ENCODE results near the gene FAM168A. TPM values are rescaled to one million over a fixed set of nuclear protein-coding genes. Genes with fewer than 3 reads are reported as not detected.

The FAM168A gene
- total RNA-seq, 1 donor from 2014 or later, result 31.0 TPM

- DNase-seq (no peak), ATAC-seq (no peak)
- H3K4me1 ChIP-seq, result no peaks in the 10 kb centered on the region
- no peaks in the 10 kb centered on the region for H3K27me3 ChIP-seq (ENCODE audit: low read depth)
- no peaks in the 10 kb centered on the region for H3K36me3 ChIP-seq
- H3K9me3 ChIP-seq, result peaks cover 13% of the 10 kb centered on the region
- H3K27ac ChIP-seq, result no peak overlapping the region
- no peak overlapping the region for H3K4me3 ChIP-seq
- intact Hi-C loops (cut with DNase I), result no loop called here
- TF ChIP-seq CTCF (IDR thresholded peaks at IDR 0.05), result no peak
Observed at GRCh38 chr11:73481626-73482025, 116.3 kb downstream of the FAM168A start.

GRCh38 chr11:73480677-73481076 is 117.2 kb downstream of the FAM168A start:
- no peak overlapping the region for H3K4me3 ChIP-seq
- peak in 1 of 2 donors; percentile 51 for ATAC-seq
- H3K27me3 ChIP-seq (ENCODE audit: low read depth), result no peaks in the 10 kb centered on the region
- H3K36me3 ChIP-seq, result no peaks in the 10 kb centered on the region
- intact Hi-C loops (cut with DNase I), result no loop called here
- H3K27ac ChIP-seq, result no peak overlapping the region
- no peaks in the 10 kb centered on the region for H3K4me1 ChIP-seq
- TF ChIP-seq CTCF (IDR thresholded peaks at IDR 0.05), result no peak
- H3K9me3 ChIP-seq, result peaks cover 13% of the 10 kb centered on the region
- no peak for DNase-seq

DNA sequence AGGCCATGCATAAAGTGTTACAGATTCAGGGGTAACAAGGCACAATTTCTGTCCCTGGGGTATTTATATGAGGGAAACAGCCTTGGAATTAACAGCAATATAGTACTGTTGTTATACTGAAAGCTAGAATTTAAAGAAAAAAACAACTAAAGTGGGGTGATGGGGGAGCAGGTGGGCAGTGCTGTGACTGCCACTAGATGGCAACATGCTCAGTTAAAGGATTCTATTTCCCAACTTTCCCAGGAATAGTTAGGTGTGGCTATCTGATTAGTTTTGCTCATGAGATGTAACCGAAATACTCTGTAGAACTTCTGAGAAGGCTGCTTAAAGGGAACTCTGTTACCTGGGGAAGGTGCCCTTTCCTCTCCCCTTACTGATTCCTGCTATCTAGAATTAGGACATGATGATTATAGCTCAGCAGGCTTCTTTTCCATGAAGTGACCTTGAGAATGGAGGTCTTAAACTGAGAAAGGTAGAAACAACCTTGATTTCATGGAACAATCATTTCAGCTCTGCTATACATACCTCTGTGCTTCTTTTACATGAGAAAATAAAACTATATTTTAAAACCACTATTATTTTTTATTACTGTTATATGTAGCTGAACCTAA is 119.1 kb downstream of the FAM168A start:
- H3K27ac ChIP-seq, result no peak overlapping the region
- H3K9me3 ChIP-seq, result peaks cover 13% of the 10 kb centered on the region
- ATAC-seq (peak; percentile 65 to 76), DNase-seq (no peak)
- intact Hi-C loops (cut with DNase I), result no loop called here
- no peaks in the 10 kb centered on the region for H3K4me1 ChIP-seq
- H3K36me3 ChIP-seq, result no peaks in the 10 kb centered on the region
- no peaks in the 10 kb centered on the region for H3K27me3 ChIP-seq (ENCODE audit: low read depth)
- peak; percentile 68 for TF ChIP-seq CTCF (IDR thresholded peaks at IDR 0.05)
- no peak overlapping the region for H3K4me3 ChIP-seq

DNA sequence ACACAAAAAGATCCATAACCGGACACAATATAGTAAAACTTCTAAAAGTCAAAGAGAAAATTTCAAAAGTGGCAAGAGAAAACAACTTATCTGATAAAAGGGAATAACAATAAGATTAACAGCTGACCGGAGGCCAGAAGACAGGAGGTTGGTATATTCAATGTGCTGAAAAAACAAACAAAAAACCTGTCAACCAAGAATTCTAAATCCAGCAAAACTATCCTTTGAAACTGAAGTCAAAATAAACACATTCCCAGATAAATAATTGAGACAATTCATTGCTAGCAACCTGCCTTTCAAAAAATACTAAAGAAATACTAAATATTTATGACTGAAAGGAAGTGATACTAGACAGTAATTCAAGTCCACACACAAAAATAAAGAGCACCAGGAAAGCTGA is 120.4 kb downstream of the FAM168A start:
- no peak for ATAC-seq
- Histone ChIP-seq H3K4me3 (no peak overlapping the region), H3K36me3 (no peaks in the 10 kb centered on the region), H3K27ac (no peak overlapping the region), H3K9me3 (peaks cover 13% of the 10 kb centered on the region), H3K27me3 (ENCODE audit: low read depth) (no peaks in the 10 kb centered on the region), H3K4me1 (no peaks in the 10 kb centered on the region)
- intact Hi-C loops (cut with DNase I), result no loop called here
- no peak for DNase-seq
- TF ChIP-seq CTCF (IDR thresholded peaks at IDR 0.05), result no peak

GRCh38 chr11:73475549-73476095 is 122.3 kb downstream of the FAM168A start:
- H3K9me3 ChIP-seq, result peaks cover 13% of the 10 kb centered on the region
- no peak overlapping the region for H3K27ac ChIP-seq
- no peak overlapping the region for H3K4me3 ChIP-seq
- no peaks in the 10 kb centered on the region for H3K36me3 ChIP-seq
- intact Hi-C loops (cut with DNase I), result no loop called here
- no peak for ATAC-seq
- no peaks in the 10 kb centered on the region for H3K27me3 ChIP-seq (ENCODE audit: low read depth)
- DNase-seq, result no peak
- no peaks in the 10 kb centered on the region for H3K4me1 ChIP-seq
- no peak for TF ChIP-seq CTCF (IDR thresholded peaks at IDR 0.05)
